ENCODE data around the gene UQCC5.

The UQCC5 gene

GRCh38 chr3:52520141-52520667 is 16.2 kb upstream of the UQCC5 start:
- Histone ChIP-seq H3K36me3 (replicated peaks) (peaks cover 10% of the 10 kb centered on the region), H3K27me3 (replicated peaks) (no peaks in the 10 kb centered on the region), H3K4me3 (ENCODE audit: low read depth, low read length) (no peak overlapping the region), H3K27ac (no peak overlapping the region)
- DNase-seq = no peak
- no peak for TF ChIP-seq CTCF (IDR thresholded peaks at IDR 0.05; ENCODE audit: low read depth, low read length, missing control alignments)
- in situ Hi-C loops (cut with HindIII; ENCODE audit: low pct_ligation_motif_present, low sequenced_read_pairs) = no loop called here

GRCh38 chr3:52520716-52521487 is 15.5 kb upstream of the UQCC5 start:
- in situ Hi-C loops (cut with HindIII; ENCODE audit: low pct_ligation_motif_present, low sequenced_read_pairs) = no loop called here
- H3K27me3 ChIP-seq (replicated peaks) = no peaks in the 10 kb centered on the region
- peaks cover 13% of the 10 kb centered on the region for H3K36me3 ChIP-seq (replicated peaks)
- H3K4me3 ChIP-seq (ENCODE audit: low read depth, low read length) = no peak overlapping the region
- DNase-seq = no peak
- no peak for TF ChIP-seq CTCF (IDR thresholded peaks at IDR 0.05; ENCODE audit: low read depth, low read length, missing control alignments)
- no peak overlapping the region for H3K27ac ChIP-seq

GRCh38 chr3:52521488-52521824 is 14.9 kb upstream of the UQCC5 start:
- in situ Hi-C loops (cut with HindIII; ENCODE audit: low pct_ligation_motif_present, low sequenced_read_pairs) = no loop called here
- TF ChIP-seq CTCF (IDR thresholded peaks at IDR 0.05; ENCODE audit: low read depth, low read length, missing control alignments) = no peak
- peaks cover 18% of the 10 kb centered on the region for H3K36me3 ChIP-seq (replicated peaks)
- H3K27me3 ChIP-seq (replicated peaks) = no peaks in the 10 kb centered on the region
- no peak overlapping the region for H3K4me3 ChIP-seq (ENCODE audit: low read depth, low read length)
- no peak for DNase-seq
- no peak overlapping the region for H3K27ac ChIP-seq

- no peak for TF ChIP-seq CTCF (IDR thresholded peaks at IDR 0.05; ENCODE audit: low read depth, low read length, missing control alignments)
- peaks cover 24% of the 10 kb centered on the region for H3K36me3 ChIP-seq (replicated peaks)
- H3K27ac ChIP-seq = no peak overlapping the region
- no peaks in the 10 kb centered on the region for H3K27me3 ChIP-seq (replicated peaks)
- no peak overlapping the region for H3K4me3 ChIP-seq (ENCODE audit: low read depth, low read length)
- in situ Hi-C loops (cut with HindIII; ENCODE audit: low pct_ligation_motif_present, low sequenced_read_pairs) = no loop called here
- DNase-seq = no peak
These were observed 14.3 kb upstream of the UQCC5 start for GRCh38 chr3:52521881-52522650.

GRCh38 chr3:52522651-52523251 is 13.7 kb upstream of the UQCC5 start:
- Histone ChIP-seq H3K36me3 (replicated peaks) (peaks cover 31% of the 10 kb centered on the region), H3K4me3 (ENCODE audit: low read depth, low read length) (no peak overlapping the region), H3K27ac (no peak overlapping the region), H3K27me3 (replicated peaks) (no peaks in the 10 kb centered on the region)
- no peak for TF ChIP-seq CTCF (IDR thresholded peaks at IDR 0.05; ENCODE audit: low read depth, low read length, missing control alignments)
- in situ Hi-C loops (cut with HindIII; ENCODE audit: low pct_ligation_motif_present, low sequenced_read_pairs) = no loop called here
- no peak for DNase-seq
